Smooth muscle cell (in vitro differentiated cells): ENCODE measurements around the gene NENF. TPM values are rescaled to one million over a fixed set of nuclear protein-coding genes. Genes with fewer than 3 reads are reported as not detected.

Experiments
- DNase-seq: peaks from one replicate; lab custom pipeline; 2025; ENCODE audit not compliant: unreplicated experiment; lab: John Stamatoyannopoulos, UW
- H2AFZ ChIP-seq: fragments of 200-600 bp; sonication (generic); 2 replicates; pipeline ENCODE4 v1.6.0; 2016; ENCODE audit warnings: antibody characterized with exemption, low read depth, mild to moderate bottlenecking
- H3F3A ChIP-seq: fragments of 200-600 bp; sonication (generic); 2 replicates; pipeline ENCODE4 v1.6.0; 2017; ENCODE audit warnings: antibody characterized with exemption, low read depth
- H3K27ac ChIP-seq: fragments of 200-600 bp; sonication (generic); 2 replicates; pipeline ENCODE4 v1.5.1; 2016; ENCODE audit warnings: low read depth, mild to moderate bottlenecking
- H3K27me3 ChIP-seq: fragments of 200-600 bp; sonication (generic); 2 replicates; pipeline ENCODE4 v1.6.1; 2016; ENCODE audit warnings: low read depth, mild to moderate bottlenecking
- H3K36me3 ChIP-seq: fragments of 200-600 bp; sonication (generic); 2 replicates; pipeline ENCODE4 v1.5.1; 2016; ENCODE audit warnings: low read depth
- H3K4me1 ChIP-seq: fragments of 200-600 bp; sonication (generic); 2 replicates; pipeline ENCODE4 v1.5.1; 2016; ENCODE audit warnings: low read depth
- H3K4me2 ChIP-seq: fragments of 200-600 bp; sonication (generic); 2 replicates; pipeline ENCODE4 v1.6.0; 2016; ENCODE audit warnings: mild to moderate bottlenecking
- H3K4me3 ChIP-seq: fragments of 200-600 bp; sonication (generic); 2 replicates; pipeline ENCODE4 v1.5.1; 2016; ENCODE audit warnings: mild to moderate bottlenecking
- H3K79me2 ChIP-seq: fragments of 200-600 bp; sonication (generic); 2 replicates; pipeline ENCODE4 v1.6.0; 2016; ENCODE audit warnings: low read depth, mild to moderate bottlenecking
- H3K9ac ChIP-seq: fragments of 200-600 bp; sonication (generic); 2 replicates; pipeline ENCODE4 v1.6.0; 2016; ENCODE audit warnings: low read depth
- H3K9me3 ChIP-seq: fragments of 200-600 bp; sonication (generic); replicated peaks from 2 replicates; pipeline ENCODE4 v1.5.1; 2016; ENCODE audit warnings: low read depth
- H4K20me1 ChIP-seq: fragments of 200-600 bp; sonication (generic); 2 replicates; pipeline ENCODE4 v1.6.0; 2016; ENCODE audit warnings: low read depth
- WGBS: methylation state at CpG from one replicate; pipeline ENCODE4 v1.1.7; 2016; ENCODE audit warnings: low lambda C conversion rate; 5-methylcytosine and 5-hydroxymethylcytosine counted together
- polyA plus RNA-seq: library from polyadenylated mRNA; unstranded; fragments of >200 nt; fragmentation: Nextera tagmentation; extraction: Ambion mirVana; gene quantifications from 2 replicates; pipeline ENCODE4 v1.2.1, GENCODE V29; 2016
- total RNA-seq: library from RNA; depleted of rRNA; stranded (reverse); fragments of >200 nt; gene quantifications from 2 replicates; pipeline ENCODE4 v1.2.3, GENCODE V29; 2014
- TF ChIP-seq, protein P1 (sequence below): fragments of 200-600 bp; sonication (generic); IDR thresholded peaks from 2 replicates; pipeline ENCODE4 v1.5.1; 2017; ENCODE audit warnings: borderline replicate concordance, mild to moderate bottlenecking, antibody characterized with exemption; ENCODE audit not compliant: insufficient read depth, poor library complexity, severe bottlenecking

Gene NENF
- total and polyA plus RNA-seq, 2 experiments from 2014 or later, result 53.9 to 90.7 TPM

GRCh38 chr1:212466898-212467650 lies 34.4 kb downstream of the NENF start:
- Histone ChIP-seq H3K27ac (peak overlapping the region; percentile 80), H3K79me2 (no peaks in the 10 kb centered on the region), H3K36me3 (no peaks in the 10 kb centered on the region), H3K9me3 (no peaks in the 10 kb centered on the region), H3K9ac (no peak overlapping the region), H3K4me2 (no peak overlapping the region), H3K27me3 (no peaks in the 10 kb centered on the region), H3F3A (no peaks in the 10 kb centered on the region), H2AFZ (no peak overlapping the region), H3K4me1 (peaks cover 5% of the 10 kb centered on the region), H4K20me1 (no peaks in the 10 kb centered on the region), H3K4me3 (no peak overlapping the region)
- TF ChIP-seq, protein P1, sequence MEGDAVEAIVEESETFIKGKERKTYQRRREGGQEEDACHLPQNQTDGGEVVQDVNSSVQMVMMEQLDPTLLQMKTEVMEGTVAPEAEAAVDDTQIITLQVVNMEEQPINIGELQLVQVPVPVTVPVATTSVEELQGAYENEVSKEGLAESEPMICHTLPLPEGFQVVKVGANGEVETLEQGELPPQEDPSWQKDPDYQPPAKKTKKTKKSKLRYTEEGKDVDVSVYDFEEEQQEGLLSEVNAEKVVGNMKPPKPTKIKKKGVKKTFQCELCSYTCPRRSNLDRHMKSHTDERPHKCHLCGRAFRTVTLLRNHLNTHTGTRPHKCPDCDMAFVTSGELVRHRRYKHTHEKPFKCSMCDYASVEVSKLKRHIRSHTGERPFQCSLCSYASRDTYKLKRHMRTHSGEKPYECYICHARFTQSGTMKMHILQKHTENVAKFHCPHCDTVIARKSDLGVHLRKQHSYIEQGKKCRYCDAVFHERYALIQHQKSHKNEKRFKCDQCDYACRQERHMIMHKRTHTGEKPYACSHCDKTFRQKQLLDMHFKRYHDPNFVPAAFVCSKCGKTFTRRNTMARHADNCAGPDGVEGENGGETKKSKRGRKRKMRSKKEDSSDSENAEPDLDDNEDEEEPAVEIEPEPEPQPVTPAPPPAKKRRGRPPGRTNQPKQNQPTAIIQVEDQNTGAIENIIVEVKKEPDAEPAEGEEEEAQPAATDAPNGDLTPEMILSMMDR, result no peak
- 60% methylated on average over 11 of the region's 11 CpGs for WGBS
- DNase-seq, result no peak

- H3K27me3 ChIP-seq, result no peaks in the 10 kb centered on the region
- no peaks in the 10 kb centered on the region for H3K9me3 ChIP-seq
- no peaks in the 10 kb centered on the region for H3K36me3 ChIP-seq
- no peaks in the 10 kb centered on the region for H3K79me2 ChIP-seq
- H4K20me1 ChIP-seq, result no peaks in the 10 kb centered on the region
- no peak overlapping the region for H3K4me2 ChIP-seq
- no peak overlapping the region for H3K4me3 ChIP-seq
- peaks cover 5% of the 10 kb centered on the region for H3K4me1 ChIP-seq
- H3F3A ChIP-seq, result no peaks in the 10 kb centered on the region
- TF ChIP-seq, protein P1, result no peak
- WGBS, result 89% methylated on average over 6 of the region's 6 CpGs
- no peak for DNase-seq
- H3K27ac ChIP-seq, result peak overlapping the region; percentile 73
- H3K9ac ChIP-seq, result no peak overlapping the region
- no peak overlapping the region for H2AFZ ChIP-seq
These were observed 35.2 kb downstream of the NENF start for GRCh38 chr1:212467843-212468482.

- no peaks in the 10 kb centered on the region for H3K4me1 ChIP-seq
- peak; percentile 36 for DNase-seq
- H3K27ac ChIP-seq, result peak overlapping the region; percentile 87
- no peaks in the 10 kb centered on the region for H4K20me1 ChIP-seq
- H3K9me3 ChIP-seq, result no peaks in the 10 kb centered on the region
- H3K36me3 ChIP-seq, result no peaks in the 10 kb centered on the region
- H3K27me3 ChIP-seq, result no peaks in the 10 kb centered on the region
- WGBS, result 11% methylated on average over 15 of the region's 15 CpGs
- no peaks in the 10 kb centered on the region for H3K79me2 ChIP-seq
- H3K4me2 ChIP-seq, result peak overlapping the region; percentile 69
- H3F3A ChIP-seq, result no peaks in the 10 kb centered on the region
- no peak overlapping the region for H3K4me3 ChIP-seq
- H2AFZ ChIP-seq, result no peak overlapping the region
- TF ChIP-seq, protein P1, result no peak
- H3K9ac ChIP-seq, result peak overlapping the region; percentile 52
These were observed 37.3 kb downstream of the NENF start for GRCh38 chr1:212470059-212470458.
